Loucy (cell line): ENCODE data around the gene OR10A4.
"Not testable (repeated sequence)": the region's sequence is repeated elsewhere in the genome, so short reads cannot be mapped to it uniquely, and the experiment has no call there.

Experiments used
- H2AFZ ChIP-seq: fragments of 200-600 bp; sonication (generic); 2 replicates; pipeline ENCODE4 v1.6.0; 2016; ENCODE audit warnings: antibody characterized with exemption, mild to moderate bottlenecking, low read length, moderate library complexity
- H3F3A ChIP-seq: fragments of 200-600 bp; 2 replicates; pipeline ENCODE4 v1.6.0; 2016; ENCODE audit warnings: antibody characterized with exemption, low read depth, mild to moderate bottlenecking
- H3K27me3 ChIP-seq: fragments of 200-600 bp; sonication (generic); 2 replicates; pipeline ENCODE4 v1.6.1; 2014; ENCODE audit warnings: low read length, mild to moderate bottlenecking; ENCODE audit not compliant: insufficient read depth, poor library complexity, severe bottlenecking
- H3K36me3 ChIP-seq: fragments of 200-600 bp; sonication (generic); 2 replicates; pipeline ENCODE4 v1.6.1; 2016; ENCODE audit warnings: low read length; ENCODE audit not compliant: insufficient read depth
- H3K4me1 ChIP-seq: fragments of 200-600 bp; sonication (generic); 2 replicates; pipeline ENCODE4 v1.5.1; 2014; ENCODE audit warnings: low read length, mild to moderate bottlenecking; ENCODE audit not compliant: insufficient read depth, poor library complexity, severe bottlenecking
- H3K4me2 ChIP-seq: fragments of 200-600 bp; sonication (generic); 2 replicates; pipeline ENCODE4 v1.6.0; 2014; ENCODE audit warnings: antibody characterized with exemption, low read length, low read depth, mild to moderate bottlenecking; ENCODE audit not compliant: poor library complexity, severe bottlenecking
- H3K4me3 ChIP-seq: fragments of 200-600 bp; sonication (generic); 2 replicates; pipeline ENCODE4 v1.5.1; 2014; ENCODE audit warnings: low read length, mild to moderate bottlenecking, mixed read lengths; ENCODE audit not compliant: poor library complexity, severe bottlenecking
- H3K79me2 ChIP-seq: fragments of 200-600 bp; sonication (generic); 2 replicates; pipeline ENCODE4 v1.6.1; 2014; ENCODE audit warnings: low read length; ENCODE audit not compliant: insufficient read depth
- H3K9ac ChIP-seq: fragments of 200-600 bp; sonication (generic); 2 replicates; pipeline ENCODE4 v1.6.0; 2014; ENCODE audit warnings: mild to moderate bottlenecking, low read depth, low read length, moderate library complexity; ENCODE audit not compliant: poor library complexity, severe bottlenecking
- H3K9me2 ChIP-seq: fragments of 200-600 bp; sonication (generic); replicated peaks from 2 replicates; pipeline ENCODE4 v1.6.1; 2016; ENCODE audit warnings: low read depth, low read length, mixed read lengths
- H3K9me3 ChIP-seq: fragments of 200-600 bp; sonication (generic); 2 replicates; pipeline ENCODE4 v1.6.1; 2014; ENCODE audit warnings: mild to moderate bottlenecking, antibody characterized with exemption, low read length, low read depth; ENCODE audit not compliant: insufficient read depth
- H4K20me1 ChIP-seq: fragments of 200-600 bp; sonication (generic); 2 replicates; pipeline ENCODE4 v1.6.0; 2014; ENCODE audit warnings: antibody characterized with exemption, low read length, mild to moderate bottlenecking; ENCODE audit not compliant: insufficient read depth, poor library complexity, severe bottlenecking
- CTCF ChIP-seq: fragments of 200-600 bp; sonication (generic); conservative IDR thresholded peaks from 2 replicates; pipeline ENCODE4 v1.5.1; 2014; ENCODE audit warnings: mild to moderate bottlenecking, antibody characterized with exemption, low read length
- EZH2phosphoT487 ChIP-seq: fragments of 200-600 bp; IDR thresholded peaks from 2 replicates; pipeline ENCODE4 v1.6.1; 2018; ENCODE audit warnings: antibody characterized with exemption, mild to moderate bottlenecking, moderate library complexity, borderline replicate concordance

Gene OR10A4

GRCh38 chr11:6895010-6895409, 18.6 kb downstream of the OR10A4 start:
- H3F3A ChIP-seq = no peaks in the 10 kb centered on the region
- no peaks in the 10 kb centered on the region for H3K27me3 ChIP-seq
- no peak overlapping the region for H3K4me3 ChIP-seq
- H3K9me3 ChIP-seq = no peaks in the 10 kb centered on the region
- H3K9me2 ChIP-seq = no peaks in the 10 kb centered on the region
- no peaks in the 10 kb centered on the region for H4K20me1 ChIP-seq
- no peak for TF ChIP-seq EZH2phosphoT487
- no peak for TF ChIP-seq CTCF
- no peaks in the 10 kb centered on the region for H3K36me3 ChIP-seq
- no peak overlapping the region for H2AFZ ChIP-seq
- no peaks in the 10 kb centered on the region for H3K79me2 ChIP-seq
- no peak overlapping the region for H3K4me2 ChIP-seq
- no peaks in the 10 kb centered on the region for H3K4me1 ChIP-seq
- H3K9ac ChIP-seq = no peak overlapping the region

- Histone ChIP-seq H4K20me1 (no peaks in the 10 kb centered on the region), H3K4me2 (no peak overlapping the region), H3K27me3 (no peaks in the 10 kb centered on the region), H3K9ac (no peak overlapping the region), H3F3A (no peaks in the 10 kb centered on the region), H3K9me2 (no peaks in the 10 kb centered on the region), H3K36me3 (no peaks in the 10 kb centered on the region), H3K79me2 (no peaks in the 10 kb centered on the region), H3K4me1 (no peaks in the 10 kb centered on the region), H3K9me3 (no peaks in the 10 kb centered on the region), H2AFZ (no peak overlapping the region), H3K4me3 (no peak overlapping the region)
- no peak for TF ChIP-seq EZH2phosphoT487
- TF ChIP-seq CTCF = no peak
These were observed 22.5 kb downstream of the OR10A4 start for GRCh38 chr11:6898911-6899310.

GRCh38 chr11:6900327-6900999, 24.0 kb downstream of the OR10A4 start:
- Histone ChIP-seq H3F3A (no peaks in the 10 kb centered on the region), H3K9me3 (no peaks in the 10 kb centered on the region; the same call in 1 of the 2 replicates), H3K27me3 (no peaks in the 10 kb centered on the region), H3K4me2 (no peak overlapping the region), H3K79me2 (no peaks in the 10 kb centered on the region), H3K36me3 (no peaks in the 10 kb centered on the region), H2AFZ (no peak overlapping the region), H3K9me2 (no peaks in the 10 kb centered on the region), H3K4me3 (no peak overlapping the region), H3K9ac (no peak overlapping the region), H3K4me1 (no peaks in the 10 kb centered on the region), H4K20me1 (no peaks in the 10 kb centered on the region)
- TF ChIP-seq CTCF (peak; percentile 48), EZH2phosphoT487 (no peak)

- H3K36me3 ChIP-seq, H2AFZ ChIP-seq, H3F3A ChIP-seq, H3K4me1 ChIP-seq, H3K9ac ChIP-seq, H3K79me2 ChIP-seq, H3K4me3 ChIP-seq, H4K20me1 ChIP-seq, H3K9me3 ChIP-seq, H3K27me3 ChIP-seq, H3K9me2 ChIP-seq, H3K4me2 ChIP-seq: not testable (repeated sequence)
These were observed 28.4 kb downstream of the OR10A4 start for GRCh38 chr11:6904804-6905203.
